H1 (cell line): ENCODE data around the gene F10. TPM values are rescaled to one million over a fixed set of nuclear protein-coding genes. Genes with fewer than 3 reads are reported as not detected.

Source experiments
- CTCF ChIA-PET: fragments of 300-600 bp; sonication (Branson Sonifier 250); formaldehyde crosslinking; loops from one replicate; lab custom pipeline; 2021; ENCODE audit not compliant: partially characterized antibody; lab: Charles Lee
- POLR2A ChIA-PET: fragments of 300-600 bp; sonication (Branson Sonifier 250); formaldehyde crosslinking; loops from one replicate; lab custom pipeline; 2021; ENCODE audit warnings: inconsistent platforms; ENCODE audit not compliant: partially characterized antibody; lab: Charles Lee
- DNase-seq, 2 experiments: peaks; one replicate each; pipeline versions ENCODE4 v3.0.0 to v3.0.0-alpha.2; 2010 to 2022; ENCODE audit warnings: low spot score in 2 of 2, low read depth in 1 of 2, mixed read lengths in 1 of 2
- FAIRE-seq: peaks from 2 replicates; lab custom pipeline; 2011; peaks lifted over from hg19 to GRCh38; lab: Jason Lieb, UNC
- H2AFZ ChIP-seq: 2 replicates; pipeline ENCODE4 v1.8.1; 2012; ENCODE audit warnings: low read length, inconsistent platforms
- H2AK5ac ChIP-seq: 2 replicates; pipeline ENCODE4 v1.6.1; 2013; ENCODE audit warnings: low read depth, low read length
- H2BK120ac ChIP-seq: replicated peaks from 2 replicates; pipeline ENCODE3; 2013; ENCODE audit warnings: low read depth, low read length, inconsistent platforms
- H2BK12ac ChIP-seq: 2 replicates; pipeline ENCODE4 v1.6.1; 2013; ENCODE audit warnings: low read depth, low read length
- H2BK15ac ChIP-seq: 2 replicates; pipeline ENCODE4 v1.6.1; 2013; ENCODE audit warnings: low read length
- H2BK20ac ChIP-seq: 2 replicates; pipeline ENCODE4 v1.6.1; 2013; ENCODE audit warnings: low read length
- H2BK5ac ChIP-seq: 2 replicates; pipeline ENCODE4 v1.6.1; 2013; ENCODE audit warnings: low read depth, low read length
- H3K14ac ChIP-seq: 2 replicates; pipeline ENCODE4 v1.6.1; 2013; ENCODE audit warnings: inconsistent platforms; ENCODE audit not compliant: insufficient read length
- H3K18ac ChIP-seq: 2 replicates; pipeline ENCODE4 v1.6.1; 2013; ENCODE audit warnings: low read length; ENCODE audit errors: extremely low read depth
- H3K23ac ChIP-seq: 2 replicates; pipeline ENCODE4 v1.6.1; 2013; ENCODE audit warnings: inconsistent platforms; ENCODE audit not compliant: insufficient read length
- H3K23me2 ChIP-seq: 2 replicates; pipeline ENCODE4 v1.6.1; 2013; ENCODE audit warnings: low read depth, low read length
- H3K27ac ChIP-seq: 2 replicates; pipeline ENCODE4 v1.6.1; 2011; ENCODE audit warnings: low read depth, low read length, inconsistent platforms
- H3K27me3 ChIP-seq, 4 experiments: replicated peaks in 1 of 4; 1 replicate in 1 of 4; 2 replicates in 3 of 4; pipeline versions ENCODE4 v1.6.1 to v1.8.1; 2011 to 2013; ENCODE audit warnings: low read length in 3 of 4, mild to moderate bottlenecking in 3 of 4, inconsistent platforms in 2 of 4, mixed read lengths in 2 of 4, moderate library complexity in 1 of 4; ENCODE audit not compliant: control insufficient read depth in 3 of 4, insufficient read depth in 3 of 4; ENCODE audit errors: extremely low read depth in 1 of 4
- H3K36me3 ChIP-seq, 4 experiments: 2 replicates each; pipeline versions ENCODE4 v1.6.1 to v1.8.1; 2011 to 2013; ENCODE audit warnings: mild to moderate bottlenecking in 4 of 4, low read length in 3 of 4, moderate library complexity in 2 of 4, control low read depth in 1 of 4, inconsistent platforms in 1 of 4; ENCODE audit not compliant: insufficient read depth in 4 of 4, control insufficient read depth in 2 of 4
- H3K4ac ChIP-seq: replicated peaks from 2 replicates; pipeline ENCODE3; 2013; ENCODE audit warnings: low read length, low read depth, mixed read lengths, inconsistent platforms; ENCODE audit not compliant: insufficient read length
- H3K4me1 ChIP-seq, 4 experiments: replicated peaks in 1 of 4; 1 replicate in 1 of 4; 2 replicates in 3 of 4; pipeline versions ENCODE4 v1.6.1 to v1.8.1; 2011 to 2013; ENCODE audit warnings: low read length in 3 of 4, inconsistent platforms in 2 of 4, mixed read lengths in 1 of 4; ENCODE audit not compliant: insufficient read depth in 4 of 4, control insufficient read depth in 3 of 4
- H3K4me2 ChIP-seq, 2 experiments: 2 replicates each; pipeline versions ENCODE4 v1.6.1 to v1.8.1; 2011 to 2013; ENCODE audit warnings: low read depth in 2 of 2, low read length in 2 of 2, control low read depth in 1 of 2, inconsistent platforms in 1 of 2, mild to moderate bottlenecking in 1 of 2; ENCODE audit not compliant: insufficient read depth in 1 of 2
- H3K4me3 ChIP-seq, 4 experiments: fragments of 200-600, 300-600 bp in 1 of 4; sonication (generic), shearing (Covaris generic), sonication (Bioruptor Twin) in 1 of 4; 2 replicates each; pipeline versions ENCODE4 v1.5.1 to v1.8.1; 2011 to 2016; ENCODE audit warnings: low read length in 4 of 4, low read depth in 3 of 4, control low read depth in 2 of 4, inconsistent platforms in 2 of 4, mild to moderate bottlenecking in 2 of 4, mixed read lengths in 1 of 4, moderate library complexity in 1 of 4; ENCODE audit not compliant: insufficient read depth in 2 of 4; ENCODE audit errors: extremely low read depth in 1 of 4
- H3K56ac ChIP-seq: replicated peaks from 2 replicates; pipeline ENCODE3; 2013; ENCODE audit warnings: low read depth, mild to moderate bottlenecking, mixed read lengths, low read length, inconsistent platforms; ENCODE audit not compliant: insufficient read length
- H3K79me1 ChIP-seq: 2 replicates; pipeline ENCODE4 v1.6.1; 2013; ENCODE audit warnings: low read depth, low read length, control low read depth
- H3K79me2 ChIP-seq, 2 experiments: 2 replicates each; pipeline versions ENCODE4 v1.6.1 to v1.8.1; 2012 to 2013; ENCODE audit warnings: low read length in 2 of 2, mild to moderate bottlenecking in 2 of 2, inconsistent platforms in 1 of 2; ENCODE audit not compliant: insufficient read depth in 2 of 2, control insufficient read depth in 1 of 2
- H3K9ac ChIP-seq, 4 experiments: replicated peaks in 1 of 4; 1 replicate in 1 of 4; 2 replicates in 3 of 4; pipeline versions ENCODE4 v1.6.1 to v1.8.1; 2011 to 2013; ENCODE audit warnings: low read depth in 3 of 4, low read length in 3 of 4, control low read depth in 2 of 4, mild to moderate bottlenecking in 2 of 4, moderate library complexity in 2 of 4, inconsistent platforms in 1 of 4; ENCODE audit errors: extremely low read depth in 1 of 4
- H3K9me3 ChIP-seq, 2 experiments: 2 replicates each; pipeline versions ENCODE4 v1.6.1 to v1.8.1; 2012 to 2013; ENCODE audit warnings: mild to moderate bottlenecking in 2 of 2, moderate library complexity in 2 of 2, control low read depth in 1 of 2, inconsistent platforms in 1 of 2, low read depth in 1 of 2, low read length in 1 of 2, mixed read lengths in 1 of 2; ENCODE audit not compliant: insufficient read depth in 2 of 2
- H4K20me1 ChIP-seq, 2 experiments: replicated peaks in 1 of 2; 2 replicates each; pipeline versions ENCODE3 to v1.8.1; 2011 to 2013; ENCODE audit warnings: inconsistent platforms in 2 of 2, low read length in 2 of 2, mild to moderate bottlenecking in 1 of 2; ENCODE audit not compliant: insufficient read depth in 2 of 2, control insufficient read depth in 1 of 2
- H4K5ac ChIP-seq: 2 replicates; pipeline ENCODE4 v1.6.1; 2013; ENCODE audit warnings: low read length, low read depth, mixed read lengths, inconsistent platforms; ENCODE audit not compliant: insufficient read length
- H4K8ac ChIP-seq: 2 replicates; pipeline ENCODE4 v1.8.0; 2013; ENCODE audit warnings: mild to moderate bottlenecking, moderate library complexity, low read length, inconsistent platforms; ENCODE audit not compliant: insufficient read depth; ENCODE audit errors: extremely low read depth
- H4K91ac ChIP-seq: replicated peaks from 2 replicates; pipeline ENCODE3; 2013; ENCODE audit warnings: low read length, mixed read lengths, inconsistent platforms; ENCODE audit not compliant: insufficient read length
- BRCA1 ChIP-seq: IDR thresholded peaks from 2 replicates; pipeline ENCODE4 v1.6.1; 2012; ENCODE audit warnings: low read depth, low read length, improper control_type of control experiment
- EZH2 ChIP-seq: fragments of 200-600 bp; sonication (generic); IDR thresholded peaks from 2 replicates; pipeline ENCODE4 v1.7.1; 2012; ENCODE audit warnings: low read depth, mild to moderate bottlenecking, moderate library complexity, low read length, inconsistent platforms; ENCODE audit not compliant: severe bottlenecking
- JUN ChIP-seq: IDR thresholded peaks from 2 replicates; pipeline ENCODE4 v1.6.1; 2011; ENCODE audit warnings: low read depth, mild to moderate bottlenecking, improper control_type of control experiment, low read length
- KDM4A ChIP-seq: IDR thresholded peaks from one replicate; pipeline ENCODE4 v1.7.1; 2012; ENCODE audit warnings: low read depth, mild to moderate bottlenecking, moderate library complexity, low read length, inconsistent platforms; ENCODE audit not compliant: severe bottlenecking
- NANOG ChIP-seq: IDR thresholded peaks from 2 replicates; pipeline ENCODE4 v1.6.1; 2011; ENCODE audit warnings: low read length, low read depth, mild to moderate bottlenecking, inconsistent platforms; ENCODE audit not compliant: insufficient read depth, poor library complexity, severe bottlenecking
- RBBP5 ChIP-seq: IDR thresholded peaks from 2 replicates; pipeline ENCODE4 v1.7.1; 2012; ENCODE audit warnings: low read depth, mild to moderate bottlenecking, inconsistent platforms, low read length, moderate library complexity, borderline replicate concordance
- SIN3A ChIP-seq, 2 experiments: IDR thresholded peaks in 1 of 2; conservative IDR thresholded peaks in 1 of 2; 2 replicates each; pipeline ENCODE4 v1.6.1; 2011 to 2012; ENCODE audit warnings: low read length in 2 of 2, improper control_type of control experiment in 1 of 2, low read depth in 1 of 2, mild to moderate bottlenecking in 1 of 2
- WGBS, 2 experiments: shearing (Covaris generic) in 1 of 2; methylation state at CpG; one replicate each; pipeline versions ENCODE4 v1.1.6 to v1.1.7; 2013 to 2015; ENCODE audit warnings: low lambda C conversion rate in 2 of 2, mixed read lengths in 2 of 2, inconsistent platforms in 1 of 2, low coverage in 1 of 2, missing lambda C conversion rate in 1 of 2; ENCODE audit not compliant: insufficient replicate concordance in 2 of 2, insufficient coverage in 1 of 2, insufficient read length in 1 of 2; ENCODE audit errors: extremely low coverage in 1 of 2, missing lambda C conversion rate in 1 of 2; 5-methylcytosine and 5-hydroxymethylcytosine counted together
- polyA plus RNA-seq, 7 experiments: library from polyadenylated mRNA; depleted of rRNA in 3 of 7; stranded (reverse) in 5 of 7; unstranded in 2 of 7; fragments of >200 nt in 5 of 7; fragments of 200-250 nt in 2 of 7; gene quantifications; 1 replicate in 5 of 7; 2 replicates in 1 of 7; 4 replicates in 1 of 7; pipeline versions ENCODE4 v1.2.1 to v1.2.3, GENCODE V29; 2011 to 2013; ENCODE audit warnings: missing spikeins in 2 of 7, mixed read lengths in 2 of 7
- total RNA-seq: library from RNA; stranded (reverse); fragmentation: NEBNext Ultra II Directional; extraction: Animal tissue kit (Norgen Biotek cat#: 25700); gene quantifications from 2 replicates; pipeline ENCODE4 v1.2.1, GENCODE V29; 2021
- TF ChIP-seq, protein P1 (sequence below): IDR thresholded peaks from 2 replicates; pipeline ENCODE4 v1.6.1; 2011; ENCODE audit warnings: low read length, improper control_type of control experiment

Gene F10
- total and polyA plus RNA-seq, 2 of the 8 experiments (the other 6 are each of a cell fraction or from before 2014, with no cell fraction given): 2.0 to 4.2 TPM

DNA sequence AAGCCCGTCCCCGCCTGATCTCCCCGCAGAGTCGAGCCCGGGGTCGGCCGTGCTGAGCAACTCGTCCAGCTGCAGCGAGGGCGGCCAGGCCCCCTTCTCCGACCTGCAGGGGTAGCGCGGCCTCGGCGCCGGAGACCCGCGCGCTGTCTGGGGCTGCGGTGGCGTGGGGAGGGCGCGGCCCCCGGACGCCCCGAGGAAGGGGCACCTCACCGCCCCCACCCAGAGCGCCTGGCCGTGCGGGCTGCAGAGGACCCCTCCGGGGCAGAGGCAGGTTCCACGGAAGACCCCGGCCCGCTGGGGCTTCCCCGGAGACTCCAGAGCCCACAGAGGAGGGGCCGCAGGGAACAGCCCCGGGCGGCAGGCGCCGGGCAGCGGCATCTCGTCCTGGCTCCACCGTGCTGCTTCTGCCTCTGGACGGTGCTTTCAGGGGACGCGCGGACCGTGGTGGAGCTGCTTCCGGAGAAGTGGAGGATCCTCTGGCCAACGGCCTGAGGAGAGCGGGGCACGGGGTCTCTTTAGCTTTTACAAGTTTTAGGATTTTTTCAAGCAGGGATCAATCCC, 25.8 kb upstream of the F10 start:
- H2BK15ac ChIP-seq: no peak overlapping the region
- H2BK12ac ChIP-seq: no peak overlapping the region
- H3K4me2 ChIP-seq: no peak overlapping the region
- H3K27me3 ChIP-seq: no peaks in the 10 kb centered on the region
- H3K4me1 ChIP-seq: no peaks in the 10 kb centered on the region; a peak in 1 of 7 replicates
- no peaks in the 10 kb centered on the region for H3K23me2 ChIP-seq
- H2AK5ac ChIP-seq: no peak overlapping the region
- no peaks in the 10 kb centered on the region for H3K79me2 ChIP-seq
- CTCF ChIA-PET: interaction anchor here (1.0 to 3.5 kb wide), 4 partner anchors 10 to 26 kb away, joined by 4 to 30 read pairs (median 4); partner anchors contain the start of gene F10
- H3K18ac ChIP-seq: no peak overlapping the region
- no peak for DNase-seq
- H3K79me1 ChIP-seq: no peaks in the 10 kb centered on the region; the same call in 1 of the 2 replicates
- peaks cover 0 to 1% of the 10 kb centered on the region in 2 experiments for H4K20me1 ChIP-seq
- H4K5ac ChIP-seq: no peak overlapping the region
- 97% methylated on average over 19 of the region's 52 CpGs; no CpG with 5 or more reads in 1 of the 2 experiments for WGBS, 2 experiments
- H3K9me3 ChIP-seq: no peaks in the 10 kb centered on the region
- no peak overlapping the region for H3K4ac ChIP-seq
- H3K36me3 ChIP-seq: no peaks in the 10 kb centered on the region; a peak in 1 of 8 replicates
- no peak overlapping the region for H2AFZ ChIP-seq
- H3K27ac ChIP-seq: no peak overlapping the region
- no peak overlapping the region for H4K8ac ChIP-seq
- no peak overlapping the region for H3K56ac ChIP-seq
- H3K23ac ChIP-seq: no peak overlapping the region
- TF ChIP-seq BRCA1: no peak
- no peak for TF ChIP-seq EZH2
- no peak for TF ChIP-seq SIN3A (conservative IDR thresholded peaks at IDR 0.05 in 1 of 2, IDR thresholded peaks at IDR 0.05 in 1 of 2; ENCODE audit: low read depth in 1 of 2, low read length in 2 of 2)
- TF ChIP-seq NANOG: no peak
- TF ChIP-seq RBBP5: no peak
- TF ChIP-seq, protein P1, sequence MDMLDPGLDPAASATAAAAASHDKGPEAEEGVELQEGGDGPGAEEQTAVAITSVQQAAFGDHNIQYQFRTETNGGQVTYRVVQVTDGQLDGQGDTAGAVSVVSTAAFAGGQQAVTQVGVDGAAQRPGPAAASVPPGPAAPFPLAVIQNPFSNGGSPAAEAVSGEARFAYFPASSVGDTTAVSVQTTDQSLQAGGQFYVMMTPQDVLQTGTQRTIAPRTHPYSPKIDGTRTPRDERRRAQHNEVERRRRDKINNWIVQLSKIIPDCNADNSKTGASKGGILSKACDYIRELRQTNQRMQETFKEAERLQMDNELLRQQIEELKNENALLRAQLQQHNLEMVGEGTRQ: no peak
- no peak for TF ChIP-seq KDM4A
- TF ChIP-seq JUN: no peak
- TF ChIP-seq, all 59 proteins: peak for 0
- Histone ChIP-seq H3K9ac (no peak overlapping the region), H3K4me3 (no peak overlapping the region), H4K91ac (no peak overlapping the region), H2BK5ac (no peak overlapping the region), H3K14ac (no peak overlapping the region), H2BK20ac (no peak overlapping the region), H2BK120ac (no peak overlapping the region)
- POLR2A ChIA-PET: interaction anchor here (0.6 to 3.1 kb wide), 2 partner anchors 8 to 151 kb away, joined by 3 to 14 read pairs; partner anchors contain the start of gene F7
- no peak for FAIRE-seq
